ENCODE data around the gene HNF1B. TPM values are rescaled to one million over a fixed set of nuclear protein-coding genes. Genes with fewer than 3 reads are reported as not detected.

HNF1B gene
- total RNA-seq, 6 experiments from 2014 or later: 5.2 to 7.0 (median 5.7) TPM

GRCh38 chr17:37713028-37713431 lies 31.8 kb downstream of the HNF1B start:
- H3K27ac ChIP-seq: peak overlapping the region; percentile 46 to 97 (median 67)
- intact Hi-C loops (cut with DNase I): no loop called here
- no peak for TF ChIP-seq CTCF (IDR thresholded peaks at IDR 0.05)
- peak; percentile 47 for TF ChIP-seq POLR2A (IDR thresholded peaks at IDR 0.05)
- H3K36me3 ChIP-seq: no peaks in the 10 kb centered on the region
- no peaks in the 10 kb centered on the region for H3K27me3 ChIP-seq
- H3K9me3 ChIP-seq: no peaks in the 10 kb centered on the region
- no peak overlapping the region for H3K4me3 ChIP-seq
- peaks cover 0 to 76% (median 37%) of the 10 kb centered on the region in 4 donors for H3K4me1 ChIP-seq
- ATAC-seq (peak; percentile 56 to 77 (median 68)), DNase-seq (peak; percentile 29 to 87 (median 66))
- 13% methylated on average over 5 of the region's 6 CpGs for WGBS (ENCODE audit: insufficient coverage, low coverage, low lambda C conversion rate, missing lambda C conversion rate)

- ATAC-seq (no peak), DNase-seq (no peak)
- Histone ChIP-seq H3K4me3 (no peak overlapping the region), H3K27ac (peak overlapping the region in 1 of 3 donors; percentile 97), H3K9me3 (no peaks in the 10 kb centered on the region), H3K27me3 (no peaks in the 10 kb centered on the region), H3K4me1 (peaks cover 0 to 66% (median 31%) of the 10 kb centered on the region in 4 donors), H3K36me3 (no peaks in the 10 kb centered on the region)
- no peak for TF ChIP-seq POLR2A (IDR thresholded peaks at IDR 0.05)
- TF ChIP-seq CTCF (IDR thresholded peaks at IDR 0.05): no peak
- intact Hi-C loops (cut with DNase I): no loop called here
- WGBS (ENCODE audit: insufficient coverage, low coverage, low lambda C conversion rate, missing lambda C conversion rate): 93% methylated on average over 3 of the region's 6 CpGs
Observed at GRCh38 chr17:37711113-37711512, 33.7 kb downstream of the HNF1B start.

GRCh38 chr17:37710344-37710886 lies 34.4 kb downstream of the HNF1B start:
- ATAC-seq: peak in 1 of 4 donors; percentile 2
- Histone ChIP-seq H3K36me3 (no peaks in the 10 kb centered on the region), H3K9me3 (no peaks in the 10 kb centered on the region), H3K27me3 (no peaks in the 10 kb centered on the region), H3K4me1 (peaks cover 0 to 63% (median 30%) of the 10 kb centered on the region in 4 donors), H3K27ac (peak overlapping the region in 1 of 3 donors; percentile 97), H3K4me3 (no peak overlapping the region)
- intact Hi-C loops (cut with DNase I): no loop called here
- peak; percentile 63 to 73 (median 70) for DNase-seq
- WGBS (ENCODE audit: insufficient coverage, low coverage, low lambda C conversion rate, missing lambda C conversion rate): 65% methylated on average over 5 of the region's 9 CpGs
- TF ChIP-seq POLR2A (IDR thresholded peaks at IDR 0.05): no peak
- no peak for TF ChIP-seq CTCF (IDR thresholded peaks at IDR 0.05)

- ATAC-seq (peak; percentile 65 to 78 (median 70)), DNase-seq (peak; percentile 78 to 86 (median 79))
- Histone ChIP-seq H3K9me3 (no peaks in the 10 kb centered on the region), H3K27me3 (no peaks in the 10 kb centered on the region), H3K27ac (peak overlapping the region; percentile 90 to 97 (median 92)), H3K4me3 (peak overlapping the region in 2 of 3 donors; percentile 12 to 28), H3K36me3 (no peaks in the 10 kb centered on the region), H3K4me1 (peaks cover 0 to 55% (median 25%) of the 10 kb centered on the region in 4 donors)
- TF ChIP-seq POLR2A (IDR thresholded peaks at IDR 0.05): peak; percentile 37
- TF ChIP-seq CTCF (IDR thresholded peaks at IDR 0.05): no peak
- intact Hi-C loops (cut with DNase I): no loop called here
- WGBS (ENCODE audit: insufficient coverage, low coverage, low lambda C conversion rate, missing lambda C conversion rate): 16% methylated on average over 6 of the region's 8 CpGs
Observed at GRCh38 chr17:37708616-37709212, 36.1 kb downstream of the HNF1B start.

All from right lobe of liver (tissue), 6 donors.